Endodermal cell (in vitro differentiated cells): Measurements from ENCODE around the gene NPM3. TPM values are rescaled to one million over a fixed set of nuclear protein-coding genes. Genes with fewer than 3 reads are reported as not detected.

Experiments
- DNase-seq: peaks from one replicate; pipeline ENCODE4 v3.0.0-alpha.2; 2017
- H3K27ac ChIP-seq: 2 replicates; pipeline ENCODE4 v1.5.1; 2013; ENCODE audit warnings: mild to moderate bottlenecking, low read depth, low read length, moderate library complexity
- H3K27me3 ChIP-seq: 2 replicates; pipeline ENCODE4 v1.6.1; 2013; ENCODE audit warnings: mild to moderate bottlenecking, low read length, moderate library complexity; ENCODE audit not compliant: insufficient read depth, control insufficient read depth, poor library complexity, severe bottlenecking
- H3K36me3 ChIP-seq: 2 replicates; pipeline ENCODE4 v1.7.0; 2013; ENCODE audit warnings: mild to moderate bottlenecking, low read length, moderate library complexity; ENCODE audit not compliant: control insufficient read depth, insufficient read depth
- H3K4me1 ChIP-seq: one replicate; pipeline ENCODE4 v1.7.0; 2013; ENCODE audit warnings: low read length; ENCODE audit not compliant: control insufficient read depth, insufficient read depth
- H3K4me3 ChIP-seq: 2 replicates; pipeline ENCODE4 v1.5.1; 2013; ENCODE audit warnings: mild to moderate bottlenecking, low read length, moderate library complexity
- H3K9ac ChIP-seq: 2 replicates; pipeline ENCODE4 v1.6.1; 2013; ENCODE audit warnings: mild to moderate bottlenecking, low read length, moderate library complexity; ENCODE audit not compliant: poor library complexity, severe bottlenecking; ENCODE audit errors: extremely low read depth
- H3K9me3 ChIP-seq: 2 replicates; pipeline ENCODE4 v1.6.1; 2013; ENCODE audit warnings: mild to moderate bottlenecking, low read length, moderate library complexity; ENCODE audit not compliant: control insufficient read depth
- H3K27ac Mint-ChIP-seq: 2 replicates; pipeline ENCODE4 v1.8.0; 2020; ENCODE audit warnings: mixed read lengths
- H3K27me3 Mint-ChIP-seq: 2 replicates; pipeline ENCODE4 v1.8.0; 2021; ENCODE audit warnings: mild to moderate bottlenecking, mixed read lengths; ENCODE audit not compliant: insufficient read depth
- H3K36me3 Mint-ChIP-seq: 2 replicates; pipeline ENCODE4 v1.8.0; 2020; ENCODE audit warnings: low read depth, mixed read lengths
- H3K4me1 Mint-ChIP-seq: 2 replicates; pipeline ENCODE4 v1.8.0; 2020; ENCODE audit warnings: mixed read lengths
- H3K4me3 Mint-ChIP-seq: 2 replicates; pipeline ENCODE4 v1.8.0; 2020; ENCODE audit warnings: mild to moderate bottlenecking, moderate library complexity, mixed read lengths
- H3K9me3 Mint-ChIP-seq: 2 replicates; pipeline ENCODE4 v1.8.0; 2020; ENCODE audit warnings: mild to moderate bottlenecking, mixed read lengths
- CTCF ChIP-seq: fragments of 200-600 bp; sonication (generic); conservative IDR thresholded peaks from 2 replicates; pipeline ENCODE4 v1.5.0; 2021; ENCODE audit warnings: antibody characterized with exemption, mild to moderate bottlenecking
- WGBS, 2 experiments: methylation state at CpG; one replicate each; pipeline versions ENCODE4 v1.1.5 to v1.1.7; 2013; ENCODE audit warnings: missing lambda C conversion rate in 2 of 2, mixed read lengths in 1 of 2; ENCODE audit not compliant: insufficient coverage in 1 of 2, insufficient read length in 1 of 2; 5-methylcytosine and 5-hydroxymethylcytosine counted together
- total RNA-seq, 2 donors: library from RNA; stranded (reverse); fragmentation: NEBNext Ultra II Directional in 1 of 2; extraction: Animal tissue kit (Norgen Biotek cat#: 25700) in 1 of 2; gene quantifications; 2 replicates in 1 of 2; 3 replicates in 1 of 2; pipeline ENCODE4 v1.2.1, GENCODE V29; 2021

NPM3 gene
- total RNA-seq, 2 donors from 2014 or later: 82.2 to 133 TPM

DNA sequence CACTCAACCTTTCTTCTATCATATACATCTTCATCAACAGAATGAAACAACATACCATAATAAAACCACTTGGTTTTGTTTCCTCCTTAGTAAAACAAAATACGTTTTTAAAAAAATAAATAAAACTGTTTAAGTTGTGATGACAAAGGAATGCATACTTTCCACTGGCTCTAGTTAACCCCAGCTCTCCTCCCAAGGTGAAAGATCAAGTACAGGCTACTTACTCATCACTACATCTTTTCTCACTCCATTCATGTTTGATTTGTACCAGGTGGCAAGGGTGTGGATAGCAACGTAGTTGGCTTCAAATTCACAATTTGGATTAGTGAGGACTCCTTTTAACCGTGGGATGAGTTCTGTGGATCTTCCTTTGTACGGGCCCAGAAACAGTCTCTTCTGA lies 20.3 kb upstream of the NPM3 start:
- H3K27ac Mint-ChIP-seq: no peak overlapping the region
- no peak overlapping the region for H3K4me3 Mint-ChIP-seq
- H3K9ac ChIP-seq: no peak overlapping the region
- H3K9me3 Mint-ChIP-seq: no peaks in the 10 kb centered on the region
- H3K27me3 Mint-ChIP-seq: no peaks in the 10 kb centered on the region
- 88% methylated on average over 3 of the region's 4 CpGs for WGBS, 2 experiments
- H3K4me1 ChIP-seq: no peaks in the 10 kb centered on the region
- peaks cover 94% of the 10 kb centered on the region for H3K36me3 ChIP-seq
- H3K9me3 ChIP-seq: peaks cover 16% of the 10 kb centered on the region
- H3K27me3 ChIP-seq: no peaks in the 10 kb centered on the region
- no peak overlapping the region for H3K4me3 ChIP-seq
- no peak for TF ChIP-seq CTCF
- no peaks in the 10 kb centered on the region for H3K4me1 Mint-ChIP-seq
- H3K27ac ChIP-seq: no peak overlapping the region
- H3K36me3 Mint-ChIP-seq: peaks cover 89% of the 10 kb centered on the region
- no peak for DNase-seq

DNA sequence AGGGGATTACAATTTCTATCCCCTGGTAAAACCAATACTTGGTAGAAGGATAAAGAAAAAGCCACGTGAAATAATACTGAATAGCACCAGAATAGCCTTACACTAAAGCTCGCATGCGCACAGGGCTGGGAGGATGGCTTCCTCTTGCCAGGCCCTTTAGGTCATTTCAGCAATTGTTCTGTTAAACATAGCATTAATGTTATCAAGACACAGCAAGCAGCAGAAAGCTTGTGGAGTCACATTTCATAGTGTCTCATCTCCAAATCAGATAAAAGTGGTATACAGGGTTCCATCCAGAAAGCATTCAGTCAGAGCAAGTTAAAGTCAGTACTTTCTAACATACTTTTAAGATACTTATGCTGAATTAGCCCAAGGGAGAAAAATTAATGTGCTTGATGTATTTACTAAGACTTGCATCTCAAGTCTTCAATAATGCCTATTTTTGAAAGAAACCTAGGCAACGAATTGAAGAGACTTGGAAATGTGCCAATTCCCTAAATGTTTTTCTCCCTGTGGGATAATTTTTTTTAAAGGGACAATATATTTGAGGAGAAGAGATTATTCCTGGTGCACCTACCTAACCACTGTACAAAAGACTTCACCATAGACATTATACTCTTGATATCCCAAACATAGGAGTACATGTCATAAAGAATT lies 14.3 kb upstream of the NPM3 start:
- no peak for TF ChIP-seq CTCF
- no peaks in the 10 kb centered on the region for H3K4me1 ChIP-seq
- no peaks in the 10 kb centered on the region for H3K27me3 ChIP-seq
- Mint-ChIP-seq H3K9me3 (no peaks in the 10 kb centered on the region), H3K27me3 (no peaks in the 10 kb centered on the region), H3K4me1 (no peaks in the 10 kb centered on the region), H3K4me3 (no peak overlapping the region), H3K36me3 (peaks cover 87% of the 10 kb centered on the region), H3K27ac (no peak overlapping the region)
- H3K9me3 ChIP-seq: no peaks in the 10 kb centered on the region
- no peak overlapping the region for H3K27ac ChIP-seq
- 94 to 100% methylated on average over 3 to 4 of the region's 4 CpGs for WGBS, 2 experiments
- H3K4me3 ChIP-seq: no peak overlapping the region
- no peak overlapping the region for H3K9ac ChIP-seq
- peaks cover 95% of the 10 kb centered on the region for H3K36me3 ChIP-seq
- no peak for DNase-seq

- no peak overlapping the region for H3K27ac ChIP-seq
- H3K9me3 ChIP-seq: no peaks in the 10 kb centered on the region
- 94 to 100% methylated on average over 12 of the region's 12 CpGs for WGBS, 2 experiments
- H3K4me3 ChIP-seq: no peak overlapping the region
- H3K27ac Mint-ChIP-seq: no peak overlapping the region
- no peak overlapping the region for H3K9ac ChIP-seq
- H3K4me1 Mint-ChIP-seq: no peaks in the 10 kb centered on the region
- H3K36me3 ChIP-seq: peaks cover 92% of the 10 kb centered on the region
- H3K4me1 ChIP-seq: no peaks in the 10 kb centered on the region
- no peak for DNase-seq
- no peak overlapping the region for H3K4me3 Mint-ChIP-seq
- H3K9me3 Mint-ChIP-seq: no peaks in the 10 kb centered on the region
- TF ChIP-seq CTCF: no peak
- no peaks in the 10 kb centered on the region for H3K27me3 Mint-ChIP-seq
- H3K36me3 Mint-ChIP-seq: peaks cover 79% of the 10 kb centered on the region
- H3K27me3 ChIP-seq: no peaks in the 10 kb centered on the region
Measured at GRCh38 chr10:101793526-101793925, 10.3 kb upstream of the NPM3 start.
